Rectal smooth muscle tissue (tissue), 1 donor: ENCODE data around the gene TMEM121.

ENCODE experiments used
- H3K27ac ChIP-seq: one replicate; pipeline ENCODE4 v1.7.0; 2013; ENCODE audit warnings: low read depth, low read length, inconsistent platforms
- H3K27me3 ChIP-seq: one replicate; pipeline ENCODE4 v1.7.0; 2013; ENCODE audit warnings: low read length; ENCODE audit not compliant: control insufficient read depth, insufficient read depth
- H3K36me3 ChIP-seq: one replicate; pipeline ENCODE4 v1.7.0; 2013; ENCODE audit warnings: low read length; ENCODE audit not compliant: control insufficient read depth, insufficient read depth
- H3K4me1 ChIP-seq: one replicate; pipeline ENCODE4 v1.7.0; 2013; ENCODE audit warnings: low read length; ENCODE audit not compliant: control insufficient read depth, insufficient read depth
- H3K4me3 ChIP-seq: one replicate; pipeline ENCODE4 v1.7.0; 2013; ENCODE audit warnings: low read length
- H3K9ac ChIP-seq: one replicate; pipeline ENCODE4 v1.7.0; 2013; ENCODE audit warnings: low read length

TMEM121 gene

GRCh38 chr14:105490267-105490571 lies 36.2 kb upstream of the TMEM121 start:
- Histone ChIP-seq H3K4me3 (peak overlapping the region; percentile 80), H3K27ac (peak overlapping the region; percentile 88), H3K27me3 (no peaks in the 10 kb centered on the region), H3K36me3 (no peaks in the 10 kb centered on the region), H3K9ac (peak overlapping the region; percentile 62), H3K4me1 (peaks cover 4% of the 10 kb centered on the region)

- Histone ChIP-seq H3K9ac (peak within 1 kb of the TSS; percentile 62), H3K27ac (peak within 1 kb of the TSS; percentile 88), H3K4me1 (peaks cover 4% of the 10 kb centered on the region), H3K27me3 (no peaks in the 10 kb centered on the region), H3K4me3 (peak within 1 kb of the TSS; percentile 80), H3K36me3 (no peaks in the 10 kb centered on the region)
These were observed 35.6 kb upstream of the TMEM121 start, which contains the start of gene TEDC1 for GRCh38 chr14:105490572-105491365. Gene TEDC1 (plus strand): TSS chr14:105491246. CDS start chr14:105491376, 130 bp downstream.

- Histone ChIP-seq H3K4me3 (peak overlapping the region; percentile 74), H3K27ac (peak overlapping the region; percentile 79), H3K36me3 (no peaks in the 10 kb centered on the region), H3K27me3 (no peaks in the 10 kb centered on the region), H3K9ac (no peak overlapping the region), H3K4me1 (peaks cover 4% of the 10 kb centered on the region)
These were observed 34.9 kb upstream of the TMEM121 start for GRCh38 chr14:105491366-105491973.

GRCh38 chr14:105492031-105492970 lies 34.1 kb upstream of the TMEM121 start:
- peak overlapping the region; percentile 32 for H3K4me3 ChIP-seq
- no peak overlapping the region for H3K9ac ChIP-seq
- peaks cover 4% of the 10 kb centered on the region for H3K4me1 ChIP-seq
- no peaks in the 10 kb centered on the region for H3K36me3 ChIP-seq
- H3K27me3 ChIP-seq, result no peaks in the 10 kb centered on the region
- H3K27ac ChIP-seq, result no peak overlapping the region

GRCh38 chr14:105492971-105493871 lies 33.2 kb upstream of the TMEM121 start:
- Histone ChIP-seq H3K27me3 (no peaks in the 10 kb centered on the region), H3K9ac (no peak overlapping the region), H3K27ac (no peak overlapping the region), H3K4me3 (no peak overlapping the region), H3K36me3 (no peaks in the 10 kb centered on the region), H3K4me1 (peaks cover 4% of the 10 kb centered on the region)

GRCh38 chr14:105493921-105494605 lies 32.3 kb upstream of the TMEM121 start:
- Histone ChIP-seq H3K27me3 (no peaks in the 10 kb centered on the region), H3K4me3 (no peak overlapping the region), H3K27ac (no peak overlapping the region), H3K4me1 (peaks cover 4% of the 10 kb centered on the region), H3K9ac (no peak overlapping the region), H3K36me3 (no peaks in the 10 kb centered on the region)

GRCh38 chr14:105494606-105494929 lies 31.8 kb upstream of the TMEM121 start:
- no peak overlapping the region for H3K27ac ChIP-seq
- H3K9ac ChIP-seq, result no peak overlapping the region
- no peaks in the 10 kb centered on the region for H3K36me3 ChIP-seq
- H3K4me1 ChIP-seq, result no peaks in the 10 kb centered on the region
- H3K4me3 ChIP-seq, result no peak overlapping the region
- no peaks in the 10 kb centered on the region for H3K27me3 ChIP-seq

- no peaks in the 10 kb centered on the region for H3K36me3 ChIP-seq
- no peak overlapping the region for H3K27ac ChIP-seq
- H3K9ac ChIP-seq, result no peak overlapping the region
- no peak overlapping the region for H3K4me3 ChIP-seq
- no peaks in the 10 kb centered on the region for H3K27me3 ChIP-seq
- H3K4me1 ChIP-seq, result no peaks in the 10 kb centered on the region
These were observed 31.0 kb upstream of the TMEM121 start for GRCh38 chr14:105495101-105495989.

GRCh38 chr14:105495990-105496830 lies 30.2 kb upstream of the TMEM121 start:
- Histone ChIP-seq H3K4me1 (no peaks in the 10 kb centered on the region), H3K27me3 (no peaks in the 10 kb centered on the region), H3K36me3 (no peaks in the 10 kb centered on the region), H3K9ac (no peak overlapping the region), H3K4me3 (no peak overlapping the region), H3K27ac (no peak overlapping the region)

GRCh38 chr14:105496831-105497591 lies 29.4 kb upstream of the TMEM121 start:
- Histone ChIP-seq H3K27ac (no peak overlapping the region), H3K27me3 (no peaks in the 10 kb centered on the region), H3K4me3 (no peak overlapping the region), H3K9ac (no peak overlapping the region), H3K4me1 (no peaks in the 10 kb centered on the region), H3K36me3 (no peaks in the 10 kb centered on the region)
